ENCODE measurements around the gene YBX3.

DNA sequence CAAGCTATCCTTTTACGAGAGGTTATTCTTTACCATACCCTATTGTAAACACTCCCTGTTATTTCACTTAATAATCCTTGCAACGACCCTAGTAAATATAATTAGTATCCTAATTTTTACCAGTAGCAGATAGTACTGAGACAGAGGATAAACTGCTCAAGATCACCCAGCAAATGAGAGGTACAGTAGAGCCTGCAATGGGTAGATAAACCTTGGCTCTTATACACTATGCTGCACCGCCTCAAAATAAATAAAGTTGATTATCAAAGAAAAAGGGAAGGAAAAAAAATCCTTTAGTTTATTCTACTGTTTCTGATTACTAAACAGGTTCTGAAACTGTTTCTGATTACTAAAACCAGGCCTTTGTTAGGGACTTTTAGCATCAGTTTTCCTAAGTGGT, 22.5 kb downstream of the YBX3 start:
- TF ChIP-seq, protein P1, sequence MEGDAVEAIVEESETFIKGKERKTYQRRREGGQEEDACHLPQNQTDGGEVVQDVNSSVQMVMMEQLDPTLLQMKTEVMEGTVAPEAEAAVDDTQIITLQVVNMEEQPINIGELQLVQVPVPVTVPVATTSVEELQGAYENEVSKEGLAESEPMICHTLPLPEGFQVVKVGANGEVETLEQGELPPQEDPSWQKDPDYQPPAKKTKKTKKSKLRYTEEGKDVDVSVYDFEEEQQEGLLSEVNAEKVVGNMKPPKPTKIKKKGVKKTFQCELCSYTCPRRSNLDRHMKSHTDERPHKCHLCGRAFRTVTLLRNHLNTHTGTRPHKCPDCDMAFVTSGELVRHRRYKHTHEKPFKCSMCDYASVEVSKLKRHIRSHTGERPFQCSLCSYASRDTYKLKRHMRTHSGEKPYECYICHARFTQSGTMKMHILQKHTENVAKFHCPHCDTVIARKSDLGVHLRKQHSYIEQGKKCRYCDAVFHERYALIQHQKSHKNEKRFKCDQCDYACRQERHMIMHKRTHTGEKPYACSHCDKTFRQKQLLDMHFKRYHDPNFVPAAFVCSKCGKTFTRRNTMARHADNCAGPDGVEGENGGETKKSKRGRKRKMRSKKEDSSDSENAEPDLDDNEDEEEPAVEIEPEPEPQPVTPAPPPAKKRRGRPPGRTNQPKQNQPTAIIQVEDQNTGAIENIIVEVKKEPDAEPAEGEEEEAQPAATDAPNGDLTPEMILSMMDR (IDR thresholded peaks at IDR 0.05) = no peak
- no peak for TF ChIP-seq POLR2A (IDR thresholded peaks at IDR 0.05)

All from Peyer's patch (tissue), 4 donors.